CD4-positive, alpha-beta memory T cell (primary cell): ENCODE data around the gene ABCF1. TPM values are rescaled to one million over a fixed set of nuclear protein-coding genes. Genes with fewer than 3 reads are reported as not detected.
"Not testable (repeated sequence)": the region's sequence is repeated elsewhere in the genome, so short reads cannot be mapped to it uniquely, and the experiment has no call there.

Experiments used
- CTCF ChIA-PET: fragments of 350-600 bp; sonication (Branson Sonifier 250); formaldehyde crosslinking; loops from one replicate; lab custom pipeline; 2021; ENCODE audit warnings: inconsistent platforms; ENCODE audit not compliant: partially characterized antibody; lab: Charles Lee
- POLR2A ChIA-PET: fragments of 350-600 bp; sonication (Branson Sonifier 250); formaldehyde crosslinking; loops from one replicate; lab custom pipeline; 2021; ENCODE audit not compliant: partially characterized antibody; lab: Charles Lee
- DNase-seq, 5 donors: peaks; one replicate each; pipeline versions ENCODE4 v3.0.0 to v3.0.0-alpha.2; 2020 to 2022; ENCODE audit warnings: mixed read lengths in 1 of 5
- H3K27ac ChIP-seq: one replicate; pipeline ENCODE4 v1.7.0; 2013; ENCODE audit warnings: low read depth, low read length
- H3K27me3 ChIP-seq: 2 replicates; pipeline ENCODE4 v1.7.0; 2013; ENCODE audit warnings: mild to moderate bottlenecking, low read length, moderate library complexity; ENCODE audit not compliant: insufficient read depth
- H3K36me3 ChIP-seq: 2 replicates; pipeline ENCODE4 v1.7.0; 2013; ENCODE audit warnings: mild to moderate bottlenecking, low read length, moderate library complexity; ENCODE audit not compliant: insufficient read depth
- H3K4me1 ChIP-seq: 2 replicates; pipeline ENCODE4 v1.7.0; 2013; ENCODE audit warnings: mild to moderate bottlenecking, low read length, moderate library complexity; ENCODE audit not compliant: insufficient read depth
- H3K4me3 ChIP-seq, 2 donors: one replicate each; pipeline ENCODE4 v1.7.0; 2013; ENCODE audit warnings: low read length in 2 of 2, mild to moderate bottlenecking in 1 of 2
- H3K9me3 ChIP-seq, 2 donors: one replicate each; pipeline ENCODE4 v1.7.0; 2013; ENCODE audit warnings: low read length in 2 of 2, control low read depth in 1 of 2; ENCODE audit not compliant: control insufficient read depth in 1 of 2
- H3K27ac Mint-ChIP-seq, 7 donors: one replicate each; pipeline ENCODE4 v1.8.0; 2020 to 2021; ENCODE audit warnings: mixed read lengths in 7 of 7, mild to moderate bottlenecking in 6 of 7, inconsistent platforms in 3 of 7, moderate library complexity in 3 of 7
- H3K27me3 Mint-ChIP-seq, 2 donors: one replicate each; pipeline ENCODE4 v1.8.0; 2020 to 2021; ENCODE audit warnings: mixed read lengths in 2 of 2
- H3K36me3 Mint-ChIP-seq, 2 donors: one replicate each; pipeline ENCODE4 v1.8.0; 2020 to 2021; ENCODE audit warnings: mixed read lengths in 2 of 2, inconsistent platforms in 1 of 2, mild to moderate bottlenecking in 1 of 2
- H3K4me1 Mint-ChIP-seq, 4 donors: one replicate each; pipeline ENCODE4 v1.8.0; 2020 to 2021; ENCODE audit warnings: mixed read lengths in 4 of 4, mild to moderate bottlenecking in 1 of 4
- H3K4me3 Mint-ChIP-seq, 8 donors: one replicate each; pipeline ENCODE4 v1.8.0; 2020 to 2021; ENCODE audit warnings: mixed read lengths in 8 of 8, mild to moderate bottlenecking in 7 of 8, moderate library complexity in 6 of 8, inconsistent platforms in 3 of 8
- H3K9me3 Mint-ChIP-seq, 8 donors: one replicate each; pipeline ENCODE4 v1.8.0; 2020 to 2021; ENCODE audit warnings: mixed read lengths in 8 of 8, mild to moderate bottlenecking in 5 of 8, inconsistent platforms in 3 of 8, moderate library complexity in 1 of 8
- intact Hi-C: fragments of 100-400 bp; cut with micrococcal nuclease; formaldehyde crosslinking; loops from one replicate; pipeline ENCODE4 v1.15.1; 2023
- polyA plus RNA-seq, 2 donors: library from polyadenylated mRNA; unstranded; fragments of 300-500 nt; fragmentation: Illumina TruSeq; gene quantifications; one replicate each; pipeline ENCODE4 v1.2.3, GENCODE V29; 2021
- total RNA-seq, 2 experiments: library from RNA; stranded (reverse); gene quantifications; one replicate each; pipeline ENCODE4 v1.2.3, GENCODE V29; 2021

The ABCF1 gene
- total and polyA plus RNA-seq, 4 experiments from 2014 or later = 7.5 to 66.8 (median 53.7) TPM

GRCh38 chr6:30583921-30584320, 12.7 kb downstream of the ABCF1 start:
- POLR2A ChIA-PET = interaction anchor here (1.1 to 2.0 kb wide), 3 partner anchors 13 to 133 kb away, joined by 3 to 6 read pairs (median 6); partner anchors contain the start of genes ABCF1 and MDC1
- H3K27me3 Mint-ChIP-seq = no peaks in the 10 kb centered on the region
- Histone ChIP-seq H3K27ac (no peak overlapping the region), H3K27me3 (no peaks in the 10 kb centered on the region), H3K4me1 (no peaks in the 10 kb centered on the region), H3K9me3 (no peaks in the 10 kb centered on the region), H3K4me3 (no peak overlapping the region), H3K36me3 (peaks cover 86% of the 10 kb centered on the region)
- peaks cover 58 to 77% of the 10 kb centered on the region in 2 donors for H3K36me3 Mint-ChIP-seq
- H3K4me3 Mint-ChIP-seq = no peak overlapping the region
- intact Hi-C loops = no loop called here
- H3K27ac Mint-ChIP-seq = peak overlapping the region in 3 of 7 donors; percentile 16 to 69 (median 54)
- DNase-seq = no peak
- peaks cover 0 to 2% (median 0%) of the 10 kb centered on the region in 8 donors for H3K9me3 Mint-ChIP-seq
- no peaks in the 10 kb centered on the region for H3K4me1 Mint-ChIP-seq
- CTCF ChIA-PET = interaction anchor here (1.4 to 8.2 kb wide), 2 partner anchors 14 to 26 kb away, joined by 3 to 55 read pairs; partner anchors contain the start of gene PRR3

DNA sequence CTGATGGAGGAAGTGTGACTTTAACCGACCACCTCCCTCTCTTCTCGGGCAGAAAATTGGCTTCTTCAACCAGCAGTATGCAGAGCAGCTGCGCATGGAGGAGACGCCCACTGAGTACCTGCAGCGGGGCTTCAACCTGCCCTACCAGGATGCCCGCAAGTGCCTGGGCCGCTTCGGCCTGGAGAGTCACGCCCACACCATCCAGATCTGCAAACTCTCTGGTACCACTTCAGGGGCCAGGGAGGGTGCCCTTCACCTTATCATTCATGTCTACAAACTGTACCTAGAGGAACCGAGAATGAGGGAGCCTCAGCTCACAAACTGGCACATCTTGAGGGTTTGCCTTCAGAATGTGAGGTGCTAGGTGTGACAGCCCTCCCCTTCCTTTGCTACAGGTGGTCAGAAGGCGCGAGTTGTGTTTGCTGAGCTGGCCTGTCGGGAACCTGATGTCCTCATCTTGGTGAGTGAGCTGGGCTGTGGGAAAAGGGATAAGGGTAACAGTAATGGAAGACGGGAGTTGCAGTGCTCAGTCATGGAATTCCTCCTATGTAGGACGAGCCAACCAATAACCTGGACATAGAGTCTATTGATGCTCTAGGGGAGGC, 18.6 kb downstream of the ABCF1 start:
- H3K9me3 ChIP-seq = no peaks in the 10 kb centered on the region
- no peak overlapping the region for H3K27ac ChIP-seq
- no peak for DNase-seq
- H3K4me1 ChIP-seq = no peaks in the 10 kb centered on the region
- peaks cover 55 to 67% of the 10 kb centered on the region in 2 donors for H3K36me3 Mint-ChIP-seq
- peaks cover 0 to 2% (median 0%) of the 10 kb centered on the region in 8 donors for H3K9me3 Mint-ChIP-seq
- intact Hi-C loops = no loop called here
- ChIA-PET POLR2A (interaction anchor here (1.0 to 1.8 kb wide), 4 partner anchors 12 to 97 kb away, joined by 3 to 4 read pairs (median 3); no protein-coding TSS in a partner anchor), CTCF (interaction anchor here (1.1 to 8.2 kb wide), 5 partner anchors 8 to 108 kb away, joined by 3 to 55 read pairs (median 6); no protein-coding TSS in a partner anchor)
- peaks cover 0 to 6% (median 2%) of the 10 kb centered on the region in 4 donors for H3K4me1 Mint-ChIP-seq
- H3K27ac Mint-ChIP-seq = peak overlapping the region in 1 of 7 donors; percentile 22
- peaks cover 61% of the 10 kb centered on the region for H3K36me3 ChIP-seq
- H3K27me3 Mint-ChIP-seq = no peaks in the 10 kb centered on the region
- H3K4me3 ChIP-seq = no peak overlapping the region
- no peaks in the 10 kb centered on the region for H3K27me3 ChIP-seq
- no peak overlapping the region for H3K4me3 Mint-ChIP-seq

DNA sequence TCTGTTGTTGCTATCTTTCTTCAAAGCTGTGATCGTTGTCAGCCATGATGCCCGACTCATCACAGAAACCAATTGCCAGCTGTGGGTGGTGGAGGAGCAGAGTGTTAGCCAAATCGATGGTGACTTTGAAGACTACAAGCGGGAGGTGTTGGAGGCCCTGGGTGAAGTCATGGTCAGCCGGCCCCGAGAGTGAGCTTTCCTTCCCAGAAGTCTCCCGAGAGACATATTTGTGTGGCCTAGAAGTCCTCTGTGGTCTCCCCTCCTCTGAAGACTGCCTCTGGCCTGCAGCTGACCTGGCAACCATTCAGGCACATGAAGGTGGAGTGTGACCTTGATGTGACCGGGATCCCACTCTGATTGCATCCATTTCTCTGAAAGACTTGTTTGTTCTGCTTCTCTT, 19.3 kb downstream of the ABCF1 start:
- ChIA-PET POLR2A (interaction anchor here (1.0 to 2.6 kb wide), 5 partner anchors 11 to 98 kb away, joined by 3 to 8 read pairs (median 3); no protein-coding TSS in a partner anchor), CTCF (interaction anchor here (0.6 to 2.1 kb wide), 5 partner anchors 11 to 108 kb away, joined by 3 to 7 read pairs (median 5); no protein-coding TSS in a partner anchor)
- no peaks in the 10 kb centered on the region for H3K27me3 ChIP-seq
- intact Hi-C loops = no loop called here
- Mint-ChIP-seq H3K36me3 (peaks cover 50 to 63% of the 10 kb centered on the region in 2 donors), H3K4me1 (peaks cover 0 to 7% (median 4%) of the 10 kb centered on the region in 4 donors), H3K27me3 (no peaks in the 10 kb centered on the region), H3K27ac (peak overlapping the region in 5 of 7 donors; percentile 25 to 86 (median 48)), H3K4me3 (no peak overlapping the region), H3K9me3 (peaks cover 0 to 2% (median 0%) of the 10 kb centered on the region in 8 donors)
- no peak overlapping the region for H3K27ac ChIP-seq
- DNase-seq = no peak
- no peaks in the 10 kb centered on the region for H3K4me1 ChIP-seq
- peaks cover 54% of the 10 kb centered on the region for H3K36me3 ChIP-seq
- H3K4me3 ChIP-seq = no peak overlapping the region
- no peaks in the 10 kb centered on the region for H3K9me3 ChIP-seq

DNA sequence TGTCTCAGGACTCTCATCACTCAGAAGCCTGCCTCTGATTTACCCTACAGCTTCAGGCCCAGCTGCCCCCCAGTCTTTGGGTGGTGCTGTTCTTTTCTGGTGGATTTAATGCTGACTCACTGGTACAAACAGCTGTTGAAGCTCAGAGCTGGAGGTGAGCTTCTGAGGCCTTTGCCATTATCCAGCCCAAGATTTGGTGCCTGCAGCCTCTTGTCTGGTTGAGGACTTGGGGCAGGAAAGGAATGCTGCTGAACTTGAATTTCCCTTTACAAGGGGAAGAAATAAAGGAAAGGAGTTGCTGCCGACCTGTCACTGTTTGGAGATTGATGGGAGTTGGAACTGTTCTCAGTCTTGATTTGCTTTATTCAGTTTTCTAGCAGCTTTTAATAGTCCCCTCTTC, 19.8 kb downstream of the ABCF1 start:
- H3K27ac Mint-ChIP-seq = peak overlapping the region in 3 of 7 donors; percentile 30 to 86 (median 48)
- no peak overlapping the region for H3K4me3 Mint-ChIP-seq
- peaks cover 46 to 59% of the 10 kb centered on the region in 2 donors for H3K36me3 Mint-ChIP-seq
- intact Hi-C loops = no loop called here
- DNase-seq = no peak
- H3K27me3 ChIP-seq = no peaks in the 10 kb centered on the region
- peaks cover 0 to 2% (median 0%) of the 10 kb centered on the region in 8 donors for H3K9me3 Mint-ChIP-seq
- peaks cover 49% of the 10 kb centered on the region for H3K36me3 ChIP-seq
- peaks cover 0 to 7% (median 4%) of the 10 kb centered on the region in 4 donors for H3K4me1 Mint-ChIP-seq
- no peaks in the 10 kb centered on the region for H3K9me3 ChIP-seq
- H3K4me1 ChIP-seq = no peaks in the 10 kb centered on the region
- H3K27ac ChIP-seq = no peak overlapping the region
- POLR2A ChIA-PET = interaction anchor here (1.0 to 2.6 kb wide), 5 partner anchors 20 to 98 kb away, joined by 3 to 8 read pairs (median 3); no protein-coding TSS in a partner anchor
- CTCF ChIA-PET = interaction anchor here (0.6 to 2.1 kb wide), 6 partner anchors 10 to 126 kb away, joined by 3 to 7 read pairs (median 4); no protein-coding TSS in a partner anchor
- H3K27me3 Mint-ChIP-seq = no peaks in the 10 kb centered on the region
- no peak overlapping the region for H3K4me3 ChIP-seq

DNA sequence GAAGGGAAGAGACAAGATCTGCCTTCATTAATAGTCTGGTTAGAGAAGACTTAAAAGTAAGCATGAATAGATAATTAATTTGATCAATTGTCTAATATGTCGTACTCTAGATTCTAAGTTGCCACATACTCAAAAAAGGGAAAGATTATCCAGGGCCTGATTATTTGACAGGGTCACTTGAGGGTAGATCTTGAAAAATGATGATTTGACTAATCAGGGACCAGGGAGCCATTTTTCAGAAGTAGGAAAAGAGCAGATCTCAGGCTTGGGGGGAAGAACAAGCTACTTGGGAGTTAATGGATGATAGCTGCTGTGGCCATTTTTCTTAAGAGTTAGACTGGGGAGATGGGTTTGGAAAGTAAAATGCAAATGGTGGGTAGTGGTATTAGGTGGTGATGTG, 21.0 kb downstream of the ABCF1 start:
- Mint-ChIP-seq H3K36me3 (peaks cover 35 to 50% of the 10 kb centered on the region in 2 donors), H3K9me3 (peaks cover 0 to 2% (median 0%) of the 10 kb centered on the region in 8 donors), H3K4me3 (no peak overlapping the region), H3K4me1 (peaks cover 3 to 10% (median 7%) of the 10 kb centered on the region in 4 donors), H3K27me3 (no peaks in the 10 kb centered on the region), H3K27ac (peak overlapping the region in 4 of 7 donors; percentile 1 to 54 (median 30))
- Histone ChIP-seq H3K27ac (no peak overlapping the region), H3K36me3 (peaks cover 37% of the 10 kb centered on the region), H3K4me1 (no peaks in the 10 kb centered on the region), H3K4me3 (no peak overlapping the region), H3K9me3 (no peaks in the 10 kb centered on the region), H3K27me3 (no peaks in the 10 kb centered on the region)
- intact Hi-C loops = no loop called here
- no peak for DNase-seq
- CTCF ChIA-PET = interaction anchor here (0.9 to 10.7 kb wide), 4 partner anchors 34 to 130 kb away, joined by 3 to 242 read pairs (median 118); partner anchors contain the start of gene ATAT1
- POLR2A ChIA-PET = interaction anchor here (0.5 to 2.6 kb wide), 5 partner anchors 8 to 98 kb away, joined by 3 to 8 read pairs (median 4); no protein-coding TSS in a partner anchor

- H3K4me3 Mint-ChIP-seq, H3K27ac ChIP-seq, H3K4me3 ChIP-seq, H3K27me3 Mint-ChIP-seq, H3K9me3 Mint-ChIP-seq, H3K9me3 ChIP-seq, H3K4me1 ChIP-seq, H3K27me3 ChIP-seq: not testable (repeated sequence)
- peak; percentile 72 to 83 (median 75) for DNase-seq
- peaks cover 28% of the 10 kb centered on the region for H3K36me3 ChIP-seq
- ChIA-PET POLR2A (interaction anchor here (0.6 to 8.5 kb wide), 22 partner anchors 9 to 147 kb away, joined by 3 to 132 read pairs (median 8); partner anchors contain the start of genes ABCF1, GNL1, HLA-E and MDC1), CTCF (interaction anchor here (0.7 to 10.7 kb wide), 39 partner anchors 9 to 316 kb away, joined by 3 to 242 read pairs (median 5); partner anchors contain the start of genes ABCF1, DHX16, MDC1 and MRPS18B)
- Mint-ChIP-seq H3K27ac (peak overlapping the region in 6 of 7 donors; percentile 7 to 85 (median 66)), H3K4me1 (peaks cover 5 to 28% (median 9%) of the 10 kb centered on the region in 4 donors), H3K36me3 (peaks cover 9 to 35% of the 10 kb centered on the region in 2 donors)
- intact Hi-C loops = loop anchor here (1.0 kb wide), 3 partner anchors 40 to 114 kb away; partner anchors contain the start of gene PRR3
Measured at GRCh38 chr6:30597315-30598144, 26.3 kb downstream of the ABCF1 start.
